Stimulated activated CD8-positive, alpha-beta memory T cell treated with anti-CD3 and anti-CD28 coated beads, Interleukin-15, amount 100 ng/mL, for 1 hour (primary cell): Measurements from ENCODE around the gene B3GNT4.
"Not testable (repeated sequence)": the region's sequence is repeated elsewhere in the genome, so short reads cannot be mapped to it uniquely, and the experiment has no call there.

Experiments used
- DNase-seq: peaks from one replicate; pipeline ENCODE4 v3.0.0-alpha.2; 2020; ENCODE audit warnings: low read depth

The B3GNT4 gene

DNA sequence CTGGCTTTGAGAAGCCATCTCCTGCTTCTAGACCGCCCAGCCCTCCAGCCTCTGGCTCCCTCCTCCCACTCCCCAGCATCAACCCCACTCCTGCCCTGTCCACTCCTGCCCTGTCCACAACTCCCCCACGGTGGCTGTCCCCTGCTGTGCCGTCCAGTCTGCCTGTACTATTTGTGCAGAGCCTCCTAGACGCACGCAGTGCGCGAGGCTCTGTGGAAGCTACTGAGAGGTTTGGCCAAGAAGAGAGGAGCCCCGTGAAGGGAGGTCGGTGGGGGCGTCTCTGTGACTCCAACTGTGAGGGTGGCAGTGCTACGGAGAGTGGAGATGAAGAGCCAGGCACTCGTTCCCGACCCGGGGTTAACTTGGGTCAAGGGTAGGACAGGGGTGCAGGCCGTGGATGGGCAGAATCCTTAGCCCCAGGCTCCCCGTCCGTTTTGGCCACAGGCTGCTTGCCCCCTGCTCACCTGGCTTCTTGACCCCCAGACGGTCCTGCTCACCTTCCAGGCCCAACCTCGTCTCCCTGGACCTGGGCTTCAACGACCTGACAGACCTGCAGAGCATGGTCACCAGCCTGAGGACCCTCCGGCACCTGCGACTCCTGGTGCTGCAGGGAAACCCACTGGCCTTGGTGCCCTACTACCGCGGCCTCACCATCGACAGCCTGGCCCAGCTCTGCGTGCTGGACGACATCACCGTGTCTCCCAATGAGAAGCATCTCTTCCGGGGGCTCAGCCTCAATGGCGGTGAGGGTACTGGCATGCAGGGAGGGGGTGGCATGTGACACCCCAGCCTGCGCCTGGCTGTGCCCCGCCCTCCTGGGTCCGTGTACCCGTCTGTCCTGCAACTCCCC, 13.7 kb upstream of the B3GNT4 start:
- no peak for DNase-seq

DNA sequence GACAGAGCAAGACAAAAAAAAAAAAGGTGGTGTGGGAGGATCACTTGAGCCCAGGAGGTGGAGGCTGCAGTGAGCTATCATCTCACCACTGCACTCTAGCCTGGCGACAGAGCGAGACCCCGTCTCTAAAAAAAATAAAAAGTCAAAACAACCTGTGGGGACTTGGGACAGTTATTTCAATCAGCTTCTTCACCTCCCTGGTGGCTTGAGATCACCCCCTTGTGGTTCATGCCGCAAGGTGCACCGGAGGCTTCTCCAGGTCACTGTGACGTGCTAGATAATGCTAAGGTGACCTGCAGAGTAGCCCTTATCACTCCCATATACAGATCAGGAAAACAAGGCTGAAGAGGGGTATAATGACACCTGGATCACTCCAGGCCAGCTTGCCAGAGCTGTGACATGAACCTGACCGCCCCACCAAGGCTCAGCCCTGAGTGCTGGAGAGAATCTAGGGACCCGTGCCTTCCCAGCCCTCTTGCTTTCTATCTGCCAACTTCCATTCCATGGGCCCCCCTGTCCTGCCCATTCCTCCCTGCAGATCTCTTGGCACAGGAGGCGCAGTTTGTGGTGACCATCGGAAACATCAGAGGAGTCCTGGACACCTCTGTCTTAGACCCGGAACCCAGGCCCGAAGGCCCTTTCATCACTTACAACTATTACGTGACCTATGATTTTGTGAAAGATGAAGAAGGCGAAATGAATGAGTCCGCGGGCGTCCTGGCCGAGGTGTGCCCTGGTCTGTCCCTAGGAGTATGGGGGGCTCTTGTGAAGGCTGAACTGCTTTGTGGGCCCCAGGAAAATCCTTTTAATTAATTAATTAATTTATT, 12.5 kb upstream of the B3GNT4 start:
- DNase-seq, result peak; percentile 48

- no peak for DNase-seq
Observed at GRCh38 chr12:122192441-122192840, 11.1 kb upstream of the B3GNT4 start.

GRCh38 chr12:122194804-122195203, 8.7 kb upstream of the B3GNT4 start:
- no peak for DNase-seq

DNA sequence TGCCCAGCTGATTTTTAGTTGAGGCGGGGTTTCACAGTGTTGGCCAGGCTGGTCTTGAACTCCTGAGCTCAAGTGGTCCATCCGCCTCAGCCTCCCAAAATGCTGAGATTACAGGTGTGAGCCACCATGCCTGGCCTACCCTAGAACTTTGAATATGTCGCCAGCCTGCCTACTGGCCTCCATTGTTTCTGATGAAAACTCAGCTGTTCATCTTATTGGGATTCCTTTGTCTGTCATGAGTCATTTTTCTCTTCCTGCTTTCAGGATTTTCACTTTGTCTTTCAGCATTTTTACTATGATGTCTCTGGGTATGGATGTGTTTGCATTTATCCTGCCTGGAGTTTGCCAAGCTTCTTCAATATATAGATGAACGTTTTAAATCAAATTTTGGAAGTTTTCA, 8.1 kb upstream of the B3GNT4 start:
- DNase-seq, result no peak

DNA sequence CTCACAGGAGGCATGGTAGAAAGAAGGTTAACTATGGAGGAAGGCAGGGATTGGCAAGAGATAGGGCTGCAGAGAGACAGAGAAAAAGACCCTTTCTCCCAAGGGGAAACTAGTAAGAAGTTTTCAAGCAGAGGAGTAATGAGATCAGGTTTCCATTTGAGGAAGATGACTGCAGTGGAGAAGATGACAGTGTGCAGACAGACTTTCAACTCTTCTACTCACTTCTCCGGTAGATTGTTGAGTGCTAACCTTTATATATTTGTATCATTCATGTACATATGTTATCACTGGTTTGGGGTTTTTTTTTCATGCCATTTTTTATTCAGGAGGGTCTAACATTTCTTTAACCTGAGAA, 5.9 kb upstream of the B3GNT4 start:
- DNase-seq, result no peak

GRCh38 chr12:122199484-122200355, 3.8 kb upstream of the B3GNT4 start:
- DNase-seq, result no peak

GRCh38 chr12:122200541-122201175, 2.9 kb upstream of the B3GNT4 start:
- no peak for DNase-seq

- no peak for DNase-seq
Observed at GRCh38 chr12:122201381-122201780, 2.1 kb upstream of the B3GNT4 start.

DNA sequence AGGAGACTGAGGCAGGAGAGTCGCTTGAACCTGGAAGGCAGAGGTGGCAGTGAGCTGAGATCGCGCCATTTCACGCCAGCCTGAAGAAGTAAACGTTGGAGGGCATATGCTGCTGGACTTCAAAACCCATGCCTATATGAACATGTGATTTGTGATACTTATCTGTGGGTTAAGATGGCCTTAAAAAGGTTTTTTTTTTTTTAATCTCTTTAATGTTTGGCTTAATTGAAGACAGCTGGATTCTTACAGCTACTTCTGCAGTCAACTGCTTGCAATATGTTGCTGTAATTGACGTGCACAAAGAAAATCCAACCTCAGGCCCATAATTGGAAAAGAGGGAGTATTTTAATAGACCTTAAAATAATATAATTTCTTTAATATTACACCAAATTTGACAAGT, 1.5 kb upstream of the B3GNT4 start:
- no peak for DNase-seq

DNA sequence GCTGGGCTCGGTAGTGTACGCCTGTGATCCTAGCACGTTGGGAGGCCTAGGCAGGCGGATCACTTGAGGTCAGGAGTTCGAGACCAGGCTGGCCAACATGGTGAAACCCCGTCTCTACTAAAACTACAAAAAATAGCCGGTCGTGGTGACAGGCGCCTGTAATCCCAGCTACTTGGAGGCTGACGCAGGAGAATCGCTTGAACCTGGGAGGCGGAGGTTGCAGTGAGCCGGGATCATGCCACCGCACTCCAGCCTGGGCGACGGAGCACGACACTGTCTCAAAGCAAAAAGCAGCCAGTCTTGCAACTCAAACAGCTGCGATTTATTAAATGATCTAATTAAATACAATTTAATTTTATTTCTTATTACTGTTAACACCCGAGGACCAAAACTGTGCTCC, 698 bp upstream of the B3GNT4 start:
- DNase-seq, result not testable (repeated sequence)

GRCh38 chr12:122204167-122205052, 901 bp downstream of the B3GNT4 start:
- DNase-seq, result no peak

DNA sequence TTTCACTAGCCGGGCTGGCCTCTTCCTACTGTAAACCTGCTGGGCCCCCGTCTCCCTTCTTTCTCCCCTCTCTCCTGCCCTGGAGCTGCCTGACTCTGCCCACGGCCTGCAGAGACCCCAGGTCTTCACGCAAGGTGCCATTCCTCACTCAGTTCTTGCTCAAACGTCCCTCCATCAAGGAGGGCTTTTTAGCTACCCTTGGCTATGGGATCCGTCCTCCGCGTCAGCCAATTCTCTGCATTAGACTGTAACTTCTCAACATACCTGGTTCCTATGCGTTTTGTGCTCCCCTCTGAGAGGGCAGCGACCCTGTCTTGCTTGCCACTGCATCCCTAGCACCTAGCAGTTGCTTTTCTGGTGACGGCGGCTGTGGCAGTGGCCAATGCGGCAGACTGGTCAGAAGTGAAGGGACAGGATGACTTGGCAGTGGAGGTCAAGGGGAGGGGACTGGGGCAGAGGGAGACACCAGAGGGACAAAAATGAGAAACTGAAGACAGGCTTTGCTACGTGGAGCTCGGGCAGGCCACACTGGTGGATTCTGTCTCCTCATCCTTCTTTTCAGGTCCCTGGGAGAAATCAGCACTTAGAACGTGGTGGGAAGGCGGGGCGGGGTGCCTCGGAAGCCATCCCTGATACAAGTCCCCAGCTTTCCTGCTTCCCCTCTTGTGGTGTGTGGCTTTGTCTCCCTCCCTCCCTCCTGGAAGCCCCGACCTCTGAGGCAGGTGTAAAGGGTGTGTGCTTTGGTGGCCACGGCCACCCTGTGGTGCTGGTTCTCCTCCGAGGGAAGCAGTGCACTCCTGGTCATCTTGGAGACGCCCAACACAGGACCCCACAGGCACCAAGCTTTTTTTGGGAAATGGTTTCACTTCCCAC, 1.8 kb downstream of the B3GNT4 start:
- no peak for DNase-seq

DNA sequence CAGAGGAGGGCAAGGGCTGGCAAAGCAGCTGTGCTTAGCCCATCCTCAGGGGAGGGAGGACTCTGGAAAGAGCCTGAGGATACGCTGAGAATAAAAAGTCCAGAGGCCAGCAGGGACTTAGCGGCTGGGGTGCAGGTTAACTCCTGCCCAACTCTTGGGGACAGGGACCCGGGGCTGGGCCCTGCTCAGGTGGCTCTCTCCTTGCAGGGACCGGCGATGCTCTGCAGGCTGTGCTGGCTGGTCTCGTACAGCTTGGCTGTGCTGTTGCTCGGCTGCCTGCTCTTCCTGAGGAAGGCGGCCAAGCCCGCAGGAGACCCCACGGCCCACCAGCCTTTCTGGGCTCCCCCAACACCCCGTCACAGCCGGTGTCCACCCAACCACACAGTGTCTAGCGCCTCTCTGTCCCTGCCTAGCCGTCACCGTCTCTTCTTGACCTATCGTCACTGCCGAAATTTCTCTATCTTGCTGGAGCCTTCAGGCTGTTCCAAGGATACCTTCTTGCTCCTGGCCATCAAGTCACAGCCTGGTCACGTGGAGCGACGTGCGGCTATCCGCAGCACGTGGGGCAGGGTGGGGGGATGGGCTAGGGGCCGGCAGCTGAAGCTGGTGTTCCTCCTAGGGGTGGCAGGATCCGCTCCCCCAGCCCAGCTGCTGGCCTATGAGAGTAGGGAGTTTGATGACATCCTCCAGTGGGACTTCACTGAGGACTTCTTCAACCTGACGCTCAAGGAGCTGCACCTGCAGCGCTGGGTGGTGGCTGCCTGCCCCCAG, 2.8 kb downstream of the B3GNT4 start:
- no peak for DNase-seq

GRCh38 chr12:122206976-122207375, 3.5 kb downstream of the B3GNT4 start:
- no peak for DNase-seq

- no peak for DNase-seq
Observed at GRCh38 chr12:122207391-122207790, 3.9 kb downstream of the B3GNT4 start.

GRCh38 chr12:122208073-122208820, 4.7 kb downstream of the B3GNT4 start:
- DNase-seq, result no peak

GRCh38 chr12:122215771-122216170, 12.3 kb downstream of the B3GNT4 start:
- DNase-seq, result no peak
